Uterus (tissue), 2 donors: ENCODE data around the gene CCDC88A.

ENCODE experiments used
- CTCF ChIP-seq, 4 experiments: fragments of 200-600 bp in 2 of 4; fragments of 450-650 bp in 2 of 4; sonication (generic) in 2 of 4; IDR thresholded peaks; one replicate each; pipeline ENCODE4 v1.5.1; 2016 to 2019; ENCODE audit warnings: antibody characterized with exemption in 4 of 4, mild to moderate bottlenecking in 2 of 4, moderate library complexity in 1 of 4
- POLR2A ChIP-seq, 2 donors: fragments of 450-650 bp; IDR thresholded peaks; one replicate each; pipeline ENCODE4 v1.6.1; 2016; ENCODE audit warnings: antibody characterized with exemption in 2 of 2, mild to moderate bottlenecking in 1 of 2, moderate library complexity in 1 of 2

GRCh38 chr2:55268288-55268906 lies 151.3 kb downstream of the CCDC88A start:
- TF ChIP-seq CTCF (IDR thresholded peaks at IDR 0.05) (no peak), POLR2A (IDR thresholded peaks at IDR 0.05) (no peak)
